Activated CD4-positive, alpha-beta memory T cell treated with anti-CD3 and anti-CD28 coated beads for 36 hours (primary cell): Measurements from ENCODE around the gene PROKR1. TPM values are rescaled to one million over a fixed set of nuclear protein-coding genes. Genes with fewer than 3 reads are reported as not detected.

Experiments used
- CTCF ChIA-PET: fragments of 350-600 bp; sonication (Branson Sonifier 250); formaldehyde crosslinking; loops from one replicate; lab custom pipeline; 2021; ENCODE audit warnings: antibody characterized with exemption, inconsistent platforms; lab: Charles Lee
- POLR2A ChIA-PET: fragments of 350-600 bp; sonication (Branson Sonifier 250); formaldehyde crosslinking; loops from one replicate; lab custom pipeline; 2021; ENCODE audit warnings: antibody characterized with exemption; lab: Charles Lee
- DNase-seq: peaks from one replicate; pipeline ENCODE4 v3.0.0-alpha.2; 2020
- H3K27ac Mint-ChIP-seq: one replicate; pipeline ENCODE4 v1.8.0; 2021; ENCODE audit warnings: mixed read lengths
- H3K27me3 Mint-ChIP-seq: one replicate; pipeline ENCODE4 v1.8.0; 2021; ENCODE audit warnings: mixed read lengths
- H3K36me3 Mint-ChIP-seq: one replicate; pipeline ENCODE4 v1.8.0; 2021; ENCODE audit warnings: mixed read lengths
- H3K4me1 Mint-ChIP-seq: one replicate; pipeline ENCODE4 v1.8.0; 2021; ENCODE audit warnings: low read depth, mixed read lengths
- H3K4me3 Mint-ChIP-seq: one replicate; pipeline ENCODE4 v1.8.0; 2021; ENCODE audit warnings: mild to moderate bottlenecking, mixed read lengths
- H3K9me3 Mint-ChIP-seq: one replicate; pipeline ENCODE4 v1.8.0; 2021; ENCODE audit warnings: mixed read lengths
- intact Hi-C: fragments of 100-400 bp; cut with micrococcal nuclease; formaldehyde crosslinking; loops from one replicate; pipeline ENCODE4 v1.15.1; 2023
- total RNA-seq, 2 experiments: library from RNA; stranded (reverse); gene quantifications; one replicate each; pipeline ENCODE4 v1.2.3, GENCODE V29; 2021

Gene PROKR1
- total RNA-seq, 2 experiments from 2014 or later = not detected

- no peak for DNase-seq
- H3K27ac Mint-ChIP-seq = no peak overlapping the region
- no peaks in the 10 kb centered on the region for H3K4me1 Mint-ChIP-seq
- intact Hi-C loops = no loop called here
- H3K27me3 Mint-ChIP-seq = no peaks in the 10 kb centered on the region
- H3K9me3 Mint-ChIP-seq = peaks cover 7% of the 10 kb centered on the region
- H3K36me3 Mint-ChIP-seq = peaks cover 2% of the 10 kb centered on the region
- no peak overlapping the region for H3K4me3 Mint-ChIP-seq
- POLR2A ChIA-PET = no interaction called here
- CTCF ChIA-PET = no interaction called here
Observed at GRCh38 chr2:68620772-68621171, 22.6 kb upstream of the PROKR1 start.

- H3K27ac Mint-ChIP-seq = no peak overlapping the region
- intact Hi-C loops = no loop called here
- POLR2A ChIA-PET = no interaction called here
- DNase-seq = no peak
- peaks cover 8% of the 10 kb centered on the region for H3K9me3 Mint-ChIP-seq
- CTCF ChIA-PET = interaction anchor here (1.3 kb wide), 1 partner anchor 29 kb away, joined by 5 read pairs; no protein-coding TSS in a partner anchor
- H3K36me3 Mint-ChIP-seq = peaks cover 3% of the 10 kb centered on the region
- no peak overlapping the region for H3K4me3 Mint-ChIP-seq
- H3K27me3 Mint-ChIP-seq = peaks cover 5% of the 10 kb centered on the region
- H3K4me1 Mint-ChIP-seq = no peaks in the 10 kb centered on the region
Observed at GRCh38 chr2:68623820-68624219, 19.6 kb upstream of the PROKR1 start.

DNA sequence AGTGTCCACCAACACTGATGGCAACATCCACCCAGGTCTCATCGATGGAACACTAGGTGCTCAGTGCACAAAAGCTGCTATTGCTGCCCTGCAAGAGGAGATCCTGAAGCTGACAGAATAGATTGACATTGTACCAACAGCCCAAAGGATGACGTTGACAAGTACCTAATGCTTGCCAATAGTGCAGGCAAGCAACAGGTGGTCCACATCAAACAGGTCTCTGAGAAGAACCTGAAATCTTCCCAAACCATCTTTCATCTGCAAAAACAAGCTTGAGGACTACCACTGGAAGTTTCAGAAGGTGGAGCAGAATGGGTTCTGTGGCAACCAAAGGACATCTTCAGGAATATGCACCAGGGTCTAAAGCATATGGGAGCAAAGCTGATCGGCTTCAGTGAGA, 15.8 kb upstream of the PROKR1 start:
- no peaks in the 10 kb centered on the region for H3K4me1 Mint-ChIP-seq
- H3K4me3 Mint-ChIP-seq = no peak overlapping the region
- ChIA-PET CTCF (interaction anchor here (0.8 to 3.3 kb wide), 2 partner anchors 11 to 33 kb away, joined by 3 to 13 read pairs; no protein-coding TSS in a partner anchor), POLR2A (no interaction called here)
- H3K9me3 Mint-ChIP-seq = peaks cover 7% of the 10 kb centered on the region
- intact Hi-C loops = no loop called here
- H3K27me3 Mint-ChIP-seq = peaks cover 8% of the 10 kb centered on the region
- DNase-seq = no peak
- H3K36me3 Mint-ChIP-seq = peaks cover 4% of the 10 kb centered on the region
- H3K27ac Mint-ChIP-seq = no peak overlapping the region

DNA sequence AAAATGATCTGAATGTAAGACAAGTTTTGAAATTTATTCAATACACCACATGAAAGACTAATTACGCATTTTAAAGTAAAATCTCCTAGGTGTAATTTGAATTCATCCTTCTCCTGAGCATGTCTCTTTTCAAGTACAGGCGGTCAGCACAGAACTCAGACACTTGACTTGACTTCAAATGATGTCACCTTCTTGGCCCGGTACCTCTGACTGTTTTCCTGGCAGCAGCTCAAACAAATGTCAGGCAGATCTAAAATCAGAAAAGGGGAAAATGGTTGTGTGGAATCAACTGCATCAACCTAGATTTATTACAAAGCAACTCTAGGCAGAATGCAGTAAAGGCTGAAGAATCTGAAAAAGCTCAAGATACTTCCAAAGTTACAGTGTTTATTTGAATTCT, 11.4 kb upstream of the PROKR1 start:
- intact Hi-C loops = no loop called here
- no peak overlapping the region for H3K4me3 Mint-ChIP-seq
- POLR2A ChIA-PET = no interaction called here
- peaks cover 5% of the 10 kb centered on the region for H3K9me3 Mint-ChIP-seq
- DNase-seq = no peak
- no peak overlapping the region for H3K27ac Mint-ChIP-seq
- peaks cover 4% of the 10 kb centered on the region for H3K36me3 Mint-ChIP-seq
- no peaks in the 10 kb centered on the region for H3K4me1 Mint-ChIP-seq
- CTCF ChIA-PET = no interaction called here
- H3K27me3 Mint-ChIP-seq = peaks cover 14% of the 10 kb centered on the region

DNA sequence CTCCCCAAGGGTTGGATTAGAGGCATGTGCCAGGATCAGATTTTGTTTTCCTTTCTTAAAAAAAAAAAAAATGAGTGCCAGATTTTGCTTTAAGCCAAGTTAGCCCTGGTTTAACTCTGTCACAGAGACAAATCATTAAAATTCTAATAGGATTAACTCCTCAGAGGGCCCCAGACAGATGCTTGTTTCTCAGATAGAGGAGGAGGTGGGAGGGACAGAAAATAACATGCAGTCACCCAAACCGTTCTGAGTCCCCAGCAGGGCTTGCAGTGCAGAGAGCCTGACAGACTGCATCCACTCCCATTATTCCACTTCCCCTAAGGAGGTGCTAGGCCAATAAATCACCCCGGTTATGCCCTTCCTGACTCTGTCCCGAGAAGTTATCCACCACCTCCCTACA, 6.3 kb upstream of the PROKR1 start:
- Mint-ChIP-seq H3K36me3 (no peaks in the 10 kb centered on the region), H3K9me3 (no peaks in the 10 kb centered on the region), H3K27ac (no peak overlapping the region), H3K4me3 (no peak overlapping the region), H3K27me3 (peaks cover 24% of the 10 kb centered on the region), H3K4me1 (no peaks in the 10 kb centered on the region)
- DNase-seq = no peak
- POLR2A ChIA-PET = no interaction called here
- intact Hi-C loops = no loop called here
- CTCF ChIA-PET = no interaction called here

DNA sequence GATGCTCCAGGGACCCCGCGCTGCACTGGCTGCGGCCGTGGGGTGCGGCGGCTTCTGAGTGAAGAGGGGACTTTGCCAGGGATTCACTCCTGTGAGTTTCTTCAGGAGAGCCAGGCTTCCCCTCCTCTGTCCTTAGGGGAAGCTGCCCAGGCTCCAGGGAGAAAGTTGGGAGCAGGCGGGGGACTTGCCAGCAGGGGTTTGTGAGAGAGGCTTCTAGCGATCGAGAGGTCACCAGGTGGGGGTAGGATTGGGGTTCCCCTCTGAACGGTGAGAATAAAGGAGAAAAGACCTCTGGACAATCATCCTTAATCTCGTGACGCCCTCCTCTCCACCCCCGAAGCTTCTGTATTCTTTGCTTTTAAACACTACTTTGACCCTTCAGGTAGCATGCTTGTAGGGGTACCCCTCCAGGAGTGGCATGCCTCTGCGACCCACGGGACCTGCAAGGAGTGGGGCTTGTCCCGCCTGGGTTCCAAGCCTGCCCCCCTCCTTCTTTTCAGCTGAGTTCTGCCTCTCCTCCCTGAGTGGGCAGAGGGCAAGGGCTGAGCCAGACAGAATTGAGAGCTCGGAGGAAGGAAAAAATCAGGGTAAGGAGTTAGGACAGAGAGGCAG, 601 bp downstream of the PROKR1 start:
- H3K36me3 Mint-ChIP-seq = no peaks in the 10 kb centered on the region
- ChIA-PET POLR2A (no interaction called here), CTCF (interaction anchor here (1.3 to 1.8 kb wide), 4 partner anchors 10 to 281 kb away, joined by 3 to 9 read pairs (median 6); no protein-coding TSS in a partner anchor)
- H3K4me3 Mint-ChIP-seq = peak overlapping the region; percentile 16
- no peaks in the 10 kb centered on the region for H3K9me3 Mint-ChIP-seq
- intact Hi-C loops = no loop called here
- peaks cover 64% of the 10 kb centered on the region for H3K27me3 Mint-ChIP-seq
- DNase-seq = no peak
- H3K4me1 Mint-ChIP-seq = peaks cover 7% of the 10 kb centered on the region
- no peak overlapping the region for H3K27ac Mint-ChIP-seq

DNA sequence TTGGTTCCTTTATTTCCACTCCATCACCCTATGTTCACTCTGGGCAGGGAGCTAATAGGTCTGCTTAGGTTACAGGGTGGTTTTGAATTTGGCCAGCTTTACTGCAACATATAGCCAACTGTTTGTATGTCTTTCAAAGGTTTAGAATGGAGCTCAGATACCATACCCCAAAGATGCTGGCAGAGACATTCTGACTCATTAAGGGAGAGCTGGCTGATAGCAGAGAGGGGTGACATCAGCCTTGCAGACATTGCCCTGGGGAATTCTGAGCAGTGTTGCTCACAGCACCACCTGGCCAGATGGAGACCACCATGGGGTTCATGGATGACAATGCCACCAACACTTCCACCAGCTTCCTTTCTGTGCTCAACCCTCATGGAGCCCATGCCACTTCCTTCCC, 2.1 kb downstream of the PROKR1 start:
- H3K9me3 Mint-ChIP-seq = no peaks in the 10 kb centered on the region
- ChIA-PET CTCF (interaction anchor here (0.7 to 2.7 kb wide), 5 partner anchors 8 to 280 kb away, joined by 3 to 13 read pairs (median 6); no protein-coding TSS in a partner anchor), POLR2A (interaction anchor here (0.6 kb wide), 1 partner anchor 289 kb away, joined by 3 read pairs; no protein-coding TSS in a partner anchor)
- H3K27me3 Mint-ChIP-seq = peaks cover 67% of the 10 kb centered on the region
- H3K27ac Mint-ChIP-seq = no peak overlapping the region
- intact Hi-C loops = no loop called here
- H3K36me3 Mint-ChIP-seq = no peaks in the 10 kb centered on the region
- peak; percentile 17 for DNase-seq
- no peak overlapping the region for H3K4me3 Mint-ChIP-seq
- H3K4me1 Mint-ChIP-seq = peaks cover 7% of the 10 kb centered on the region

GRCh38 chr2:68646303-68646702, 2.9 kb downstream of the PROKR1 start:
- H3K4me3 Mint-ChIP-seq = no peak overlapping the region
- intact Hi-C loops = no loop called here
- peaks cover 12% of the 10 kb centered on the region for H3K4me1 Mint-ChIP-seq
- ChIA-PET CTCF (interaction anchor here (1.8 to 2.7 kb wide), 2 partner anchors 52 to 182 kb away, joined by 6 to 13 read pairs; no protein-coding TSS in a partner anchor), POLR2A (no interaction called here)
- DNase-seq = no peak
- H3K27me3 Mint-ChIP-seq = peaks cover 60% of the 10 kb centered on the region
- H3K36me3 Mint-ChIP-seq = no peaks in the 10 kb centered on the region
- no peaks in the 10 kb centered on the region for H3K9me3 Mint-ChIP-seq
- no peak overlapping the region for H3K27ac Mint-ChIP-seq

GRCh38 chr2:68650645-68651044, 7.3 kb downstream of the PROKR1 start:
- DNase-seq = no peak
- H3K4me3 Mint-ChIP-seq = no peak overlapping the region
- ChIA-PET POLR2A (no interaction called here), CTCF (interaction anchor here (0.6 to 2.5 kb wide), 2 partner anchors 58 to 186 kb away, joined by 3 to 7 read pairs; no protein-coding TSS in a partner anchor)
- peaks cover 34% of the 10 kb centered on the region for H3K4me1 Mint-ChIP-seq
- H3K27ac Mint-ChIP-seq = no peak overlapping the region
- no peaks in the 10 kb centered on the region for H3K36me3 Mint-ChIP-seq
- peaks cover 35% of the 10 kb centered on the region for H3K27me3 Mint-ChIP-seq
- no peaks in the 10 kb centered on the region for H3K9me3 Mint-ChIP-seq
- intact Hi-C loops = loop anchor here (5.0 to 10.0 kb wide), 5 partner anchors 42 to 404 kb away; no protein-coding TSS in a partner anchor

DNA sequence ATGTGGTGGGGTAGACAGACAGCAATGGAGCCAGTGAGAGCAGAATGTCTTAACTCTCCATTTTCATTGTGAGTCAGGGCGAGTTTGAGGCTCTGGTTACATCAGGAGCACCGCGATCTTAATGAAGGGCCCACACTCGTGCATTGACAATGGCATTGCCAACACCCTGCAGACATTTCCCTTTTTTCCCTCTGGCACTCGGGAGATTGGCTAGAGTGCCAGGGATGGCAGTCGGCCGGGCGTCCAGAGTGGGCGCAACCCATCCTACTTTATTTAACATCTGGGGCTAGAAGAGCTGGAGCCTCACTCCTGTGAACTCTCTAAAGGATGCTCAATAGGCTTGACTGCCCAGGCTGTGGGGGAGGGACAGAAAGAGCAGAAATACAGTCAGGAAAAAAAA, 9.7 kb downstream of the PROKR1 start:
- no peaks in the 10 kb centered on the region for H3K9me3 Mint-ChIP-seq
- peak; percentile 25 for DNase-seq
- peak overlapping the region; percentile 11 for H3K27ac Mint-ChIP-seq
- H3K4me3 Mint-ChIP-seq = no peak overlapping the region
- no peaks in the 10 kb centered on the region for H3K36me3 Mint-ChIP-seq
- ChIA-PET POLR2A (interaction anchor here (0.7 to 2.3 kb wide), 4 partner anchors 20 to 96 kb away, joined by 3 to 7 read pairs (median 4); no protein-coding TSS in a partner anchor), CTCF (interaction anchor here (0.6 to 2.5 kb wide), 8 partner anchors 8 to 189 kb away, joined by 3 to 11 read pairs (median 5); no protein-coding TSS in a partner anchor)
- peaks cover 34% of the 10 kb centered on the region for H3K4me1 Mint-ChIP-seq
- intact Hi-C loops = loop anchor here (2.0 to 10.0 kb wide), 9 partner anchors 39 to 402 kb away; partner anchors contain the start of genes APLF and FBXO48
- H3K27me3 Mint-ChIP-seq = peaks cover 21% of the 10 kb centered on the region

DNA sequence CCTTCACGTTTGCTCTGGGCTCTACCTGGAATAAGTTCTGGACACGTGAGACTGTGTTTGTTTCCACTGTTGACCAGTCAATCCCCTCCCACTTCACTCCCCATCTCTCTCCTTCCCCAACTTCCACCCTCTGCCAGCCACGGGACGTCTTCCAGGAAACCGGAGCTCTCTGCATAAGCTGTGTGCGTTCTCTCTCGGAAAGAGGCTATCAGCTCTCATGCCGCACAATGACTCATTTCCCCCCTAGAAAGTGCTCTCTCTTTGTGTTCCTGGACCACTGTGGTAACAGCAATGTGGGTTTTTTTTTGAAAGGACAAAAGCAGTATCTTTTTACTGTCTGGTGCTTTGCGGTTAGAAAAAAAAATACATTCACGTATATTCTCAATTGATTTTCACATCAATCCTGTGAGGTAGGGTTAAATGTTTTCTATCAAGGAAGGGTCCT, 10.2 kb downstream of the PROKR1 start:
- Mint-ChIP-seq H3K27ac (peak overlapping the region; percentile 20), H3K27me3 (peaks cover 20% of the 10 kb centered on the region), H3K9me3 (no peaks in the 10 kb centered on the region), H3K36me3 (no peaks in the 10 kb centered on the region), H3K4me3 (no peak overlapping the region), H3K4me1 (peaks cover 34% of the 10 kb centered on the region)
- intact Hi-C loops = loop anchor here (2.0 to 10.0 kb wide), 9 partner anchors 39 to 401 kb away; partner anchors contain the start of genes APLF and FBXO48
- CTCF ChIA-PET = interaction anchor here (0.6 to 1.4 kb wide), 6 partner anchors 8 to 190 kb away, joined by 3 to 10 read pairs (median 4); no protein-coding TSS in a partner anchor
- POLR2A ChIA-PET = interaction anchor here (0.7 to 2.3 kb wide), 4 partner anchors 20 to 95 kb away, joined by 3 to 7 read pairs (median 4); no protein-coding TSS in a partner anchor
- DNase-seq = peak; percentile 71

- peaks cover 20% of the 10 kb centered on the region for H3K27me3 Mint-ChIP-seq
Observed at GRCh38 chr2:68658266-68658665, 14.9 kb downstream of the PROKR1 start.

More at GRCh38 chr2:68658266-68658665, 14.9 kb downstream of the PROKR1 start:
- Mint-ChIP-seq H3K4me3 (no peak overlapping the region), H3K36me3 (no peaks in the 10 kb centered on the region), H3K9me3 (no peaks in the 10 kb centered on the region), H3K4me1 (peaks cover 19% of the 10 kb centered on the region), H3K27ac (no peak overlapping the region)
- intact Hi-C loops = loop anchor here (10.0 kb wide), 1 partner anchor 397 kb away; no protein-coding TSS in a partner anchor
- ChIA-PET POLR2A (no interaction called here), CTCF (interaction anchor here (0.8 kb wide), 1 partner anchor 63 kb away, joined by 3 read pairs; no protein-coding TSS in a partner anchor)
- DNase-seq = no peak
